Right kidney (tissue), 1 donor: ENCODE measurements around the gene SNAI3.

ENCODE experiments used
- DNase-seq: peaks from one replicate; pipeline ENCODE4 v3.0.0-alpha.2; 2016

Gene SNAI3

GRCh38 chr16:88667461-88667860 lies 18.8 kb downstream of the SNAI3 start:
- no peak for DNase-seq

- DNase-seq = no peak
Observed at GRCh38 chr16:88665570-88665969, 20.7 kb downstream of the SNAI3 start.

DNA sequence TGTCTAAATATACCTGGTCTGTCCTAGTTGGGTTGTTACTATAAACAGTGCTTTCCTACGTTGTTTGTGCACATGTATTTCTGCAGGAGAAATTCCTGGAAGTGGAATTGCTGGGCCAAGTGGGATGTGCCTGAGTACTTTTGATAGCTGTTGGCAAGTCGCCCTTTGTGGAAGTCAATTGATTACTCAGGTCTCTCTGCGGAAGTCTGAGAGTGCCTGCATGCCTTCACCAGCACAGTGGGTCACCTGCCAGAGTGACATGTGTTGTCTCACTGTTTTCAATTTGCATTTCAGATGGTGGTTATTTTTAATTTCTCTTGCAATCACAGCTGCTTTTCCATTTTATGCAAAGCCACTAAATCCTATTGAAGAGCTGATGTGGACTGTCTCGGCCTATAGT lies 21.2 kb downstream of the SNAI3 start:
- no peak for DNase-seq

DNA sequence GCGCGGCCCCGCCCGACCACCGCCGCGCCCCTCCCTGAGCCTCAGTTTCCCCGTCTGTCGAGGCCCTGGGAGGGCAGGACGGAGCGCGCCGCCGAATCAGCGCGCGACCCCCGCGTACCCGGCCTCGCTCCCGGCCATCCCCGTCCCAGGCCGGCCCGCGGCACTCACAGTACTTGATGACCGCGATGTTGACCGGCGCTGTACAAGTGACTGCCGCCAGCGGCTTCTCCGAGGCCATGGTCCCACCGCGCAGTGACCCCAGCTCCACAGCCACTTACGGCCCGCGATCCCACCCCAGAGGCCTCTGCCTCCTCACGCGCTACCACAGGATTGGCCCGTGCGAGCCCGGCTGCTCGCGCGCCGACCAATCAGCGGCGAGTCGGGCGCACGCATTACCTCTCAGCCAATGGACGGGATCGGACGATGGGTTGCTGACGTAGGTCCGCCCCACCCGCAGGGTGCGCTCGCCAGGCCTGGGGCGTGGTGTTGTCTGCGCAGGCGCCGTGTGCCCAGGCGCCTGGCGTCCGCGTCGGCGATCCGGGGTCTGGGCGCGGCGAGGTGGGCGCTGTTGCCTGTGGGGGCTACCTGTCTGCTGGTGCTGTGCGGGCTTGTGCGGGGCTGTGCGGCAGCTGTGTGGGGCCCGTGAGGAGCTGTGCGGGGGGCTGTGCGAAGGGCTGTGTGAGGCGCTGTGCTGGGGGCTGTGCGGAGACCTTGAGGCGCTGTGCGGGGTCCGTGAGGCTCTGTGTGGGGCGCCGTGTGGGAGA lies 23.3 kb downstream of the SNAI3 start, which contains the start of gene MVD:
Gene MVD (minus strand): TSS at position 249 of the 764 bp plus-strand sequence. CDS start 11 bp downstream, at position 238.
- DNase-seq = peak; percentile 91

DNA sequence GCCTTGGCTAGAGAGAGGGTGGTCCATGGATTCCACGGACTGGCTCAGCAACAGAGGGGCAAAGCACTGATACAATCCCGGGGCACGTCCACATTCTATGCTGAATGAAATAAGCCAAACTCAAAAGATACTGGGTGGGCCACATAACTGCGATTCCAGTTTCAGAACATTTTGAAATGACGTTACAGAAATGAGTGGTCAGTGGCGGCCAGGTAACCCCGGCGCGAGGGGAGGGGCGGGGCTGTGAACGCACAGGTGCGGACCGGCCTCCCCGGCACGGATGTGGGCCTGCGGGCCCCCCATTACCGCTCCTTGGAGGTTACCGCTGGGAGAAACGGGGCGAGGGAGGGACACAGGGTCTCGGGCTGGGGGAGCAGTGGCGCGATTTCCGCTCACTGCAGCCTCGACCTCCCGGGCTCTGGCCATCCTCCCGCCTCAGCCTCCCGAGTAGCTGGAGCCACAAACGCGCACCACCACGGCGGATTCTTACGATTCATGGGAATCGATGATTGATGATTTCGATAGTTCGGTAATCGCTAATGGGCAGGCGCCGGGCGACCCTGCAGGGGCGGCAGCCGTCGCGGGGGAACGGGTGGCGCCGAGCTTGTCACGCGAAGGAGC lies 24.0 kb downstream of the SNAI3 start:
- DNase-seq = peak; percentile 42

DNA sequence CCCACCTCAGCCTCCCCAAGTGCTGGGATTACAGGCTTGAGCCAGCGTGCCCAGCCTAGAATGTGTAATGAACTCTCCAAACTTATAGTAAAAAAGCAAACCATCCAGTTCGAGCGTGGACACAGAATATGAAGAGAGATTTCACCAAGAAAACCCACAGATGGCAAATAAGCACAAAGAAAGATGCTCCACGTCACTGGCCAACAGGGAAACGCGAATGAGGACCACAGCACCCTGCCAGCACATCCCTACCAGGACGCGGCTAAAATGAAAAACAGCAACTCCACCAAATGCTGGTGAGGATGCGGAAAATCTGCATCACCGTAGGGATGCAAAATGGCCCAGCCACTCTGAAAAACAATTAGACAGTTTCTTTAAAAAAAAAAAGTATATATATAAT lies 24.8 kb downstream of the SNAI3 start:
- DNase-seq = no peak

- DNase-seq = no peak
Observed at GRCh38 chr16:88659160-88659559, 27.1 kb downstream of the SNAI3 start.

- DNase-seq = no peak
Observed at GRCh38 chr16:88658714-88659113, 27.6 kb downstream of the SNAI3 start.

- DNase-seq = no peak
Observed at GRCh38 chr16:88657371-88657770, 28.9 kb downstream of the SNAI3 start.

DNA sequence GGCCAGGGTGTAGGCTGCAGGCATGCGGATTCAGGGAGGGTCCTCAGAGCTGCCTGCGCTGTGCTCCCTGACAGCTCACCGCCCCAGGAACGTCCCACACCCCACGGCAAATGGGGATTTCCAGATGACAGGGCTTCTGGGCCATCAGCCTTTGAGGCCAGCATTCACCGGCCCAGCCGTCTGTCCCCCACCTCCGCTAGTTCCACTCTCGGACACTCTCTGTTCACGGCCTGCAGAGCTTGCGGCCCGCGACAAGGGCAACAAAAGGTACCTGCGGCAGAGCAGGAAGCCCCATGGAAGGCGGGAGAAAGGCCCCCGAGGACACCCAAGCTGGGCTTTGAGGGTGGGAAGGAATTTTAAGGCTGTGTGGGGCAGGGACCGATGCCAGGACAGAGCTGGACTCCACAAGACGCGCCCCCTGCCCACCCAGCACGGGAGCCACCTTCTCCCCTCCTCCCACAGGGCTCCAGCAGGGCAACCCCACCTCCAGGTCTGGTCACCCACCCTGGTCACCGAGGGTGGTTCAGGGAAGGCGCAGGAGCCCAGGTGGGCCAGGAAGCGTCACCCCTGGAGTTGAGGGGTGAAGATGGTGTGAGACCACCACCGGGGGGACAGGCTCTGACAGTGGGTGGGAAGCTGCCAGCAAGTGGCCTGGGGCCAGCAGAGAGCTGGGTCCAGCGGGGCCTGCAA lies 29.9 kb downstream of the SNAI3 start:
- DNase-seq = no peak

DNA sequence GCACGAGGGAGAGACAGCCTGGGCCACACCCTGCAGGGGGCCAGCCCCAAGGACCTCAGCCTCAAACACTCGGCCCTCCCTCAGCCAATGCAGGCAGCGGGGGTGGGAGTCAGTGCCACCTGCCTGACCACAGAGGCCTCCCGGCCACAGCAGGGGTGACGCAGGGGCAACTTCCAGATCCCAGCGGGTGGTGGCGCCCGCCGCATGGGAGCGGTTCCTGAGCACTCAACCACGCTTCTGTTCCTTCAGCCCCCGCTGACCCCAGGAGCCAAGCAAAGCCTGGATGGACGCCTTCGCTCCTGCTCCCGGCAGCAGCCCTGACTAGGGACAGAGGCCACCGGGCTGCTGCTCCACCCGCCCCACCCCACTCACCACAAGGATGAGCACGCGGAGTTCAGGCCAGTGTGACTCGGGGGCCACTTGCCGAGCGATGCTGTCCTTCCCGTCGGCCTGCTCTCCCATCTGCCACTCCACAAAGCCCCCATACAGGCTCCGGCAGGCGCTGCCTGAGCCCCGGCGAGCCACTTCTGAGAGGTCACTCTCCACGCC lies 30.5 kb downstream of the SNAI3 start:
- no peak for DNase-seq

GRCh38 chr16:88655053-88655732 lies 31.1 kb downstream of the SNAI3 start:
- DNase-seq = no peak

DNA sequence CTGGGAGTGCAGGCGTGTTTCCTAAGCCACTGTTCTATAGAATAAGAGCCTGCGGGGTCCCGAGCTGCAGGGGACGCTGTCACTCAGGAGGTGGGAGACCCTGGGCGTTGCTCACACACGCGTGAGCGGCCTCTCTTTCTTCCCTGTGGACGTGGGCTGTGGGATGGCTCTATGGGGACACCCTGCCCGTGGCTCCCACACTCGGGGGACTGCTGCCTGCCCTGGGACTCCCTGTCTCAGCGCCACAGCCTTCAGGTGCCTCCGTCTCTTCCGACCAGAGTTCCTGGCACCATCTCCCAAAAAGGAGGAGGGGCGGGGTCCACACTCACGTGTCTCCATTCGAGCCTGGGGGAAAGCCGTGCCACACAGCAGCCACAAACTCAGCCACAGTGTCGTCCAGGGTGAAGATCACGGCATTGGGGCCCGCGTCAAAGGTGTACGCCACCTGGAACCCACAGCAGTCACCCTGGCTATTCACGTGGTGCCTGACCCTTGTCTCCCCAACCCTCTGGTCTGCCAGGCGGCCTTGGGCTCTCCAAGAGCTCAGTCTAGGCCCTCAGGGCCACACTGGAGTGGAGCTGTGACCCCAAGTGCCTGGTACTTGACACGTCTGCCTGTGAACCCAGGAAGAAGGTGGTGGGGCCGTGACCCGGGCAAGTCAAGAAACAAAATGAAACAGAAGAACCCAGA lies 31.8 kb downstream of the SNAI3 start:
- no peak for DNase-seq

GRCh38 chr16:88653596-88654362 lies 32.5 kb downstream of the SNAI3 start:
- no peak for DNase-seq

DNA sequence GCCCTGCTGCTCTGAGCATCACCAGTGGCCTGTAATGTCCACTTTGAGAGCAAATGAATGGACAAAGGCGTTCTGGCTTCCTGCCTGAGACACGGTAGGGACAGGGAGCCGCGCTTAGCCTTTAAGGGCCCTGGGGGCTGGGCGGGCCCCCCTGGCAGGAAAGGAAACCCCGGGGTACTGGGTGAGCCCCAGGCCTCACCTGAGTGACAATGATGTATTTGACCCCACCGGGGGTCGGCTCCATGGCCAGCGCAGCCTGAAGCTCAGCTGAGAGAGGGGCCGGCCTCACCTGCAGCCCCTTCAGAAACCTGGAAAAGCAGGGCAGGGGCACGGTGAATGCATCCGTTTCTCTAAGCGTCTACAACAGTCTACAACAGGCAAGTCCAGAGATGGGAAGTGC lies 33.2 kb downstream of the SNAI3 start:
- DNase-seq = no peak

DNA sequence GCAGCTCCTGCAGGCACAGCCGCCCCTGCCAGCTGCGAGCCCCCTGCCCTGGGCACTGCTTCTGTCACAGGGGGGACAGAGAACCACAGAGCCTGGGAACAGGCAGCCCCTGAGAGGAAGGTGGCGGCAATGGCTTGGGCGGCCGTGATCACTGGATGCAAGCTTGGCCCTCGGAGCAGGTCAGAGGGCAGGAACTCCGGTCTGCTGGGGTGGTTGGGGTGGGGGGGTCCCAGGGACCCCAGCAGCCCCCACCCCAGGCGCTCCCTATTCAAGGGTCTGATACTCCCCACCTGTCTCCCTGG lies 33.6 kb downstream of the SNAI3 start:
- no peak for DNase-seq

DNA sequence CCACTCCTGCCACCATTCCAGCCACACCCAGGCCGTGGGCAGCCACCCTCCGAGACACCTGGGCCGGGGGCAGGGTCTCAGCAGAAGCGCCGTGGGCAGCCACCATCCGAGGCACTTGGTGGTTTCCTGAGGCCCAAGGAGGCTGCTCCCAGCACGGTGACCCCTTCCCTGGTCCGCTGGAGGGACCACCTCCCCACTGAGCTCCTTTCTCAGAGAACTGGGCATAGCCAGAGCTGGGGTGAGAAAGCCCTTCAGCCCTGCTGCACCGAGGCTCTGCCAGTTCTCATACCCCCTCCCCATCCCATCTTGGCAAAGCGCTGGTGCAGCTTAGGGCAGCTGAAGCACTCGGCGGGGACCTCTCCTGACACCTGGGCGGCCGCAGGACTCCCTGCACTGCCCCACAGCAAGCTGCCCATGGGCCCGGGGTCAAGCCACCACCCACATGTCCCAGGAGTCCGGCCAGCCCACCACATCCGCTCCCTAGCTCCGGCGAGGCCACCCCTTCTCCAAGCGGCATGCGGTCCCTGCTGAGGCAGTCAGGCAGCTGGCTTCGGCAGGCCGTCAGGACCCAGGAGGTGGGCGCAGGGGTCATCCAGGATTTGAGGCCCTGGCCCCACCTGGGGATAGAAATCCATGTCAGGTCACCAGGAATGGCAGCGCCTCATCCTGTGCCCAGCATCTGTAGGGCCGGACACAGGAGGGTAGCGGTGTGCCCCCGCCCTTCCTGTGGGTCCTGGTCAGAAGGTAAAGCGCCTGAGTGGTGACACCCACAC lies 34.1 kb downstream of the SNAI3 start:
- no peak for DNase-seq

- peak; percentile 84 for DNase-seq
Observed at GRCh38 chr16:88651276-88651988, 34.9 kb downstream of the SNAI3 start.

GRCh38 chr16:88650749-88651275 lies 35.5 kb downstream of the SNAI3 start, which contains the start of gene CYBA:
Gene CYBA, minus strand, starts transcription at chr16:88651053. Its CDS starts 40 bp downstream, at chr16:88651013.
- DNase-seq = no peak
